OCI-M2 (cell line): ENCODE results near the gene UBR2.
"Not testable (repeated sequence)": the region's sequence is repeated elsewhere in the genome, so short reads cannot be mapped to it uniquely, and the experiment has no call there.

ENCODE experiments used
- DNase-seq: peaks from one replicate; lab custom pipeline; 2025; ENCODE audit not compliant: unreplicated experiment; lab: John Stamatoyannopoulos, UW

Gene UBR2

DNA sequence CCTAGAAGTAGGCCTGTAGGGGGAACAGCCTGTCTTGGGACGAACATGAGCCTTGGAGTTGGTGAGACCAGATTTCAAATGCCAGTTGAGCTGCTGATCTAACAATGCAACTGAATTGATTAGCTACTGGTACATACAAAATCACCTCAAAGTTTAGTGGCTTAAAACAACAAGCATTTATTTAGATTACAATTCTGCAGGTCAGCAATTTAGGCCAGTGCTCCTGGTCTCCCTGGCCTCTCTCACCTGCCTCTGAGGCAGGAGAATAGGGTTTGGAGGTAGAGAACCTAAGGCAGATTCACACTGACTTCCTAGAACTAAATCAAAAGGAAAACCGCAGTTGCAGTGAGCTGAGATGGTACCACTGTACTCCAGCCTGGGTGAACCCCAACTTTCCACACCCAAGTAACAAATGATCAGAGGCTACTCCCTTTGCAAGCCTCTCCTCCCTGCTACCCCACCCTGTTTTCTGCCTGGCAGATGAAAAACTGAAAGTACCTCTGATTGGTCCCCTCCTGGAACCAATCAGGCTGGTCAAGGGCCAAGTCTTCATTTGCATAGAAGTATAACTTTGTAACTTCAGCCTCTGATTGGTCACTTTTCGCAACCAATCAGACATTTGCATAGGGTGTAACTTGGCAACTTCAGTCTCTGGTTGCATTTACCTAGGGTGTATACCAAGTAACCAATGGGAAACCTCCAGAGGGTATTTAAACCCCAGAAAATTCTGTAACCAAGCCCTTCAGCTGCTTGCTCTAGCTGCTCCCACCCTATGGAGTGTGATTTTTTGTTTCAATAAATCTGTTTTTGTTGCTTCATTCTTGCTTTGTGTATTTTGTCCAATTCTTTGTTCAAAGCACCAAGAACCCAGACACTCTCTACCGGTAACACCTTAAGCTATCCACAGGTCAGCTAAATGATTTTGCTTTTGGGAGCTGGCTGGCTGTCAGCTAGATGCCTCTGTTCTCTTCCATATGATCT lies 8.1 kb upstream of the UBR2 start:
- no peak for DNase-seq

DNA sequence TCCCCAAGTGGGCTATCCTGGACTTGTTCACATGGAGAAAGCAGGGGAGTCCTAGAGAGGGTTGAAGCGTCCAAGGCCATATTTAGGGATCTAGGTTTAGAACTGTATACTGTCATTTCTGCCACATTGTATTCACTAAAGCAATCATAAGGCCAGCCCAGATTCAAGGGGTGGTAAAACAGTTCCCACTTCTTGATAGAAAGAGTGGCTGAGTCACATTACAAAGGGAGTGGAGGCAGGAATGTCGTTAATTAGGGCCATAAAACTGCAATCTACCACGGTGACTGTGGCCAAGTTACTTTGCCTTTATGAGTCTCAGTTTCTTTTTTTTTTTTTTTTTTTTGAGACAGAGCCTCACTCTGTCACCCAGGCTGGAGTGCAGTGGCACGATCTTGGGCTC lies 7.4 kb upstream of the UBR2 start:
- no peak for DNase-seq

DNA sequence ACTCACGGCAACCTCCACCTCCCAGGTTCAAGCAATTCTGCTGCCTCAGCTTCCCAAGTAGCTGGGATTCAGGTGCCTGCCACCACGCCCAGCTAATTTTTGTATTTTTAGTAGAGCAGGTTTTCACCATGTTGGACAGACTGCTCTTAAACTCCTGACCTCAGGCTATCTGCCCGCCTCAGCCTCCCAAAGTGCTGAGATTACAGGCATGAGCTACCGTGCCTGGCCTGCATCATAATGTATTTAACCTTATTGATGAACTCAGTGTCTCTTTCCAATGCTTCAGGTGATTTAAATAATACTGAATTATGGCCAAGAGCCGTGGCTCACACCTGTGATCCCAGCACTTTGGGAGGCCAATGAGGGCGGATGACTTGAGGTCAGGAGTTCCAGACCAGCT lies 4.6 kb upstream of the UBR2 start:
- DNase-seq = not testable (repeated sequence)

DNA sequence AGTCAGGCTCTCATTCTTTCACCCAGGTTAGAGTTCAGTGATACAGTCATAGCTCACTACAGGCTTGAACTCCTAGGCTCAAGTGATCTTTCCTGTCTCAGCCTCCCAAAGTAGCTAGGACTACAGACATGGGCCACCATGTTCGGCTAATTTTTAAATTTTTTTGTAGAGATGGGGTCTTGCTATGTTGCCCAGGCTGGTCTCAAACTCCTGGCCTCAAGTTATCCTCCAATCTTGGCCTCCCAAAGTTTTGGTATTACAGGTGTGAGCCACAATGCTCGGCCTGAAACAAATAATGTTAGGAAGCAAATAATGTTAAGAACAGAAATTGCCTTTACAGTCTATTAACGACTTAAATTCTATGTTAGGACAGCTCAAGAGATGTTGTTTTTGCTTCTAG lies 1.8 kb upstream of the UBR2 start:
- no peak for DNase-seq

DNA sequence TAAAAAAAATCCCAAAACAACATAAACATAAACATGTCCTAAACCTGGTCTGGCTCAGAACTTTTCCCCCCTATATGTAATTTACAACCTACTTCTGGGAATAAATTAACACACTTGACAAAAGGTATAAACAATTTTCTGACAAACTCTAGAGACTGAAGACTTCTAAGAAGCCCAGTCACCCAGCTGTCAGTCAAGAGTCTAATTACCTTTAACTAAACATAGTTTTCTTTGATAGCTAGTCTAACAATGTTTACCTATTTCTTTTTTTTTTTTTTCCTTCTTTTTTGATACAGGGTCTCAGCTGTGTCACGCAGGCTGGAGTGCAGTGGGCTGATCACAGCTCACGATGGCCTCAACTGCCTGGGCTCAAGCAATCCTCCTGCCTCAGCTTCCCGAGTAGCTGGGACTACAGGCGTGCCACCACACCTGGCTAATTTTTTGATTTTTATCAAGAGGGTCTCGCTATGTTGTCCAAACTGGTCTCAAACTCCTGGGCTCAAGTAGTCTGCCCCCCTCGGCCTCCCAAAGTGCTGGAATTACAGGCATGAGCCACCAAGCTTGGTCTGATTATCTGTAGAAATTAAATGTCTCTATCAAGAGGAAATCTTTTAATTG lies 932 bp upstream of the UBR2 start:
- no peak for DNase-seq

DNA sequence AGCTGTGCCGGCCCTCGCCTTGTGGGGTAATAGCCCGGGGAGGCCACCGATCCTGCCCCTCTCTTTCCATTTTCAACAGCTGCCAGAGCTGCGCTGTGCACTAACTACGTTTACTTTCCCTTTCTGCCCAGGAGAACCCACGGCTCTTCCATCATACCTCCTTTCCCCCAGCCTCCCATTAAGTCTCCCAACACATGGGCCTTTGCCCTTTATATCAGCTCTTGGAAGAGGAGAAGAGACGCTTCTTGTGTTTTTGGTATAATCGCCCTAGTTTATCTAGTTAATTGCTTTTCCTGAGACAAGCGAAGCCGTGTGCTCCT lies 637 bp downstream of the UBR2 start:
- no peak for DNase-seq

DNA sequence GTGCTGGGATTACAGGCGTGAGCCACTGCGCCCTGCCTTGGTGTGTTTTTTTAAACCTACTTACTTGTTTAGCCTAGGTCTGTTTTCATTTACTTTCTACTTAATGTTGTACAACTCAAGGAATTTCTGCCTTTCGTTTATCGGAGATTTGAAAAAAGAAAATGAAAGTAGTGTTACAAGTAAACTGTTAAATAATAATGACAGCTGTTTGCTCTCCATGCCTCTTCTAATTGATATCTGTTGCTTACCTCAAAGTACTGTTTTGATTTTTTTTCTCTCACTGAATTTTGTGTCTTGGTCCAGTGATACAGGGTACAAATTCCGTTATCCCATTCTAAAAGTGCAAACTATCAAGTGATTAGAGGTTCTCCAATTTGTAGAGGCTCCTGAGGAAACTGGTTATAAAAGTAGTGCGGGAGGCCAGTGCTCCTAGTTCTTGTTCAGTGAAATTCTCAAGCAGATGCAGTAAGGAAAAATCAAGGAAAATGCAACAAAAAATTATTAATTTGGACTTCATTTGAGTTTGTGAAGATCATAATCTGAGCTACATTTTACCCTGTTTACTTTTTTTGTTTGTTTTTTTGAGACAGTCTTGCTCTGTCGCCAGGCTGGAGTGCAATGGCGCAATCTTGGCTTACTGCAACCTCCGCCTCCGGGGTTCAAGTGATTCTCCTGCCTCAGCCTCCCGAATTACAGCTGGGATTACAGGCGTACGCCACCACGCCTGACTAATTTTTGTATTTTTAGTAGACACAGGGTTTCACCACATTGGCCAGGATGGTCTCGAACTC lies 2.2 kb downstream of the UBR2 start:
- DNase-seq = no peak

DNA sequence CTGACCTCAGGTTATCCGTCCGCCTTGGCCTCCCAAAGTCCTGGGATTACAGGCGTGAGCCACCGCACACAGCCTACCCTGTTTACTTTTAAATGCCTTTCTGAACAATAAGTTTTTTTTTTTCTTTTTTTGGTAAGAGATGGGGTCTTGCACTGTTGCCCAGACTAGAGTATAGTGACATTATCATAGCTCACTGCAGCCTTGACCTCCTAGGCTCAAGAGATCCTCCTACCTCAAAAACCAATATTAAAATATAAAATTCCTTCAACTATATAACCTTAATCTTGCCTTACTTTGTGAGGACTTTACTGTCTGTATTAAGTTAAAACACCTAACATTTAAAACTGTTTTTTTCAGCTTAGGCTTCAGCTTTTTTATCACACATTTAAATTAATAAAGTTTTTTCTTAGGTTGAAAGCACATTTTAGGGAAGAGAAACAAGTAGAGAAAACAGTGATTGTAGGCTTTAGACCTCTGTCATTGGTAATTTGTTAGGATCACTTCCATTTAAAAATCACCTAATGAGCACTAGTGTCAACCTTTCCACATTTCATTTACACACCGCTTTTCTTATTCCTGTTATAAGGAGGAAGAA lies 2.9 kb downstream of the UBR2 start:
- DNase-seq = no peak

DNA sequence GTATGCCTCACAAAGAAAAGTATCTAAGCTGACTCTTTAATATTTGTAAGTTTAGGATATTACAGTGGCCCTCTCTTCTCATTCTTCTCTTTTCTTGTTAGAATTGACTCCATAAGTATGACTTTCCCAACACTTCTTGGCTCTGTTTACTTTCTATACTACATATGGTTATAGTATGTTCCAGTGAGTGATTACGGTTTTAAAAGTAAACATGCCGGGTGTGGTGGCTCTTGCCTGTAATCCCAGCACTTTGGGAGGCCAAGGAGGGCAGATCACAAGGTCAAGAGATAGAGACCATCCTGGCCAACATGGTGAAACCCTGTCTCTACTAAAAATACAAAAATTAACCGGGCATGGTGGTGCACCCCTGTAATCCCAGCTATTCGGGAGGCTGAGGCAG lies 3.4 kb downstream of the UBR2 start:
- not testable (repeated sequence) for DNase-seq

DNA sequence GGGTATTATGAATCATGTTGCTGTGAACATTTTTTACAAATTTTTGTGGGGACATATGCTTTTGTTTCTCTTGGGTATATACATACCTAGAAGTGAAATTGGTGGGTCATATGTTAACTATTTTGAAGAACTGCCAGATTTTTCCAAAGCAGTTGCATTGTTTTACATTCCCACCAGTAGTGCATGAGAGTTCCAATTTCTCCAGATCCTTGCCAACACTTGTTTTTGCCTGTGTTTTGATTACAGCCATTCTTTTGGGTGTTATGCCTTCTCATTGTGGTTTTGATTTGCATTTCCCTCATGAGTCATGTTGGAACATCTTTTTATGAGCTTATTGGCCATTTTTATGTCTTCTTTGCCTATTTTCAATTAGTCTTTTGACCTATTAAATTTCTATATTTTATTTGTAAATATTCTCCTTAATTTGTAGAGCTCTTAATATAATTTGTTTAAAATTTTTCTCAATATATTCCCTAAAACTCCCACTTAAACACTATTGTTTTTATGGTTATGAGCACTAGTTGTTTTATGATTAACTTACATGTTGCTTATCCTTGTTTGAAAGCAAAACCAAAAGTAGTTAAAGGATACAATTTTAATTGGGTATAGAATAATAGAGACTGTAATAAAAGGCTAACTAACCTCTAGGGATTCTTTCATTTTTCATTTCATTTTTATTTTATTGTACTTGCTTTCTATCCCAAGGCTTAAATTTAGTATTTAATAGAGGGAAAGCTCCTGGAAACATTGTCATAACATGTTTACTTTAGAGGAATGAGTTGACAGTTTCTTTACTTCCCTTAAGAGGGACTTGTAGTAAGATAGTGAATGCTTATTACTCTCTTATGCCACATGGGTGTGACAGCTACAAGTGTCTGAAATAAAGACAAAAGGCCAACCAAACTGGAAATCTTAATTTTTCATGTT lies 5.5 kb downstream of the UBR2 start:
- DNase-seq = no peak

DNA sequence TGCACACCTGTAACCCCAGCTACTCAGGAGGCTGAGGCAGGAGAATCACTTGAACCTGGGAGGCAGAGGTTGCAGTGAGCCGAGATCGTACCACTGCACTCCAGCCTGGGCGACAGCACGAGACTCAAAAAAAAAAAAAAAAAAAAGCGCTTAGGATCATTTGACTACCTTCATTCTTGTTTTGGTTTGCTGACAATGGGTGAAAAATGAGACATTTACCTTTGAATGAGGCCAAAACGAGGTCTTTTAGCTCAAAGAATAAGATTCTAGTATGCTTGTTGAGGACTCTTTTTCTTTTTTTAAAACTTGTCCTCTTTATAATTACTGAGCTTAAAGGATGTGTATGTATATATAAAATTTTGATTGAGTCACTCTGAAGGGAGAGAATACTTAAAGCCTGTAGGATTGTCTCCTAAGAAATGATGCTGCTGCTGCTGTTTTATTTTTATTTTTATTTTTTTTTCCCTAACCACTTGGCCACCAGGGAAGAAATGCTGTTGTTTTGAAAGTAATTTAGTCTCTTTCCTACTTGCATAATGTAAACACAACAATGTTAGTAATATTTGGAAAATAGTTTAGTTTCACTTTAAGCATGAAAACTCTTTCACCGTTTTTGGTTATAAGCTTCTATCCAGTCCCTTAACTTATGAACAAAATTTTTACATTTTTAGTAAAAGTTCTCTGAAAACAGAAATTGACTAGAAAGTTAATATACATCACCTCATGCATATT lies 7.9 kb downstream of the UBR2 start:
- DNase-seq = no peak

DNA sequence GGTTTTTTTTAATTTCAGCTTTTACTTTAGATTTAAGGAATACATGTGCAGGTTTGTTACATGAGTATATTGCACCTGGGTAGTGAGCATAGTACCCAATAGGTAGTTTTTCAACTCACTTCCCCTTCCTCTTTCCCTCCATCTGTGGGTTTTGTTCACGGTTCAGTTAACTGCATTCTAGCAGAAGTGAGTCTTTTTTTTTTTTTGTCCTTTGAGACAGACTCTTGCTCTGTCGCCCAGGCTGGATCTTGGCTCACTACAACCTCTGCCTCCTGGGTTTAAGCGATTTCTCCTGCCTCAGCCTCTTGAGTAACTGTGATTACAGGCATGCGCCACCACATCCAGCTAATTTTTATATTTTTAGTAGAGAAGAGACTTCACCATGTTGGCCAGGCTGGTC lies 8.7 kb downstream of the UBR2 start:
- DNase-seq = no peak

DNA sequence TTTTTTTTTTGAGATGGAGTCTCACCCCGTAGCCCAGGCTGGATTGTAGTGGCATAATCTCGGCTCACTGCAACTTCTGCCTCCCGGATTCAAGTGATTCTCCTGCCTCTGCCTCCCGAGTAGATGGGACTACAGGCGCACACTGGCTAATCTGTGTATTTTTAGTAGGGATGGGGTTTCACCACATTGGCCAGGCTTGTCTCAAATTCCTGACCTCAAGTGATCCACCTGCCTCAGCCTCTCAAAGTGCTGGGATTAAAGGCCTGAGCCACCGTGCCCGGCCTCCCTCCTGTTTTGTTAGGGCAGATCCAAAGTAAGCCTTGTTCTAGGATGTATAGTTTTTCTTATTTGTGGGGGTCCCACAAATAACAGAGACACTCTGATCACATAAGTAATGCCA lies 12.7 kb downstream of the UBR2 start:
- DNase-seq = not testable (repeated sequence)

DNA sequence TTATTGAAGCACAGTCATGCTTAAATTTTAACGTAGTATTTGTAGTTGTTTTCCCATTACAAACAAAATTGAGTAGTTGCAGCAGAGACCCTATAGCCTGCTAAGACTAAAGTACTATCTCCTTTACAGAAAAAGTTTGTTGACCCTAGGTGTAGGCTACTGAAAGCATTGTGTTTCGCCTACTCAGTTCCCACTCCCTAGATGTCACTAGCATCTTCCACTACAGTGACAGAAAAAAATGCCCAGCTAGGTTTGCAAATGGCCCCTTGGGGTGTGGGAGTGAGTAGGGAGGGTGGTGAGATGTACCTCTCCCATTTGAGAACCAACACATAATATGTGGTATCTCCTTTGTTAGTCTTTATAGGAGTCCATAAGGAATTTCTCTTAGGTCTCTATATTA lies 34.5 kb downstream of the UBR2 start:
- no peak for DNase-seq

DNA sequence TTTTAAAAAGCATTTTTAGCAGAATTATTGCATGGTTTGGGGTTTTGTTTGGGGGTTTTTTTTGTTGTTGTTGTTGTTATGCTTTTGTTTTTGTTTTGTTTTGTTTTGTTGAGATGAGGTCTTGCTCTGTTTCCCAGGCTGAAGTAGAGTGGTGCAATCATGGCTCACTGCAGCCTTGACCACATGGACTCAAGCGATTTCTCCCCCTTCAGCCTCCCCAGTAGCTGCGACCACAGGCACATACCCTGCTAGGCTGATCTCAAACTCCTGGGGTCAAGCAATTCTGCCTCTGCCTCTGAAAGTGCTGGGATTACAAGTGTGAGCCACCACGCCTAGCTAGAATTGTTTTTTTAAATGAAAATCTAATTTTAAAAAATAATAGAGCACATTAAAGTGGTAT lies 35.7 kb downstream of the UBR2 start:
- DNase-seq = no peak

DNA sequence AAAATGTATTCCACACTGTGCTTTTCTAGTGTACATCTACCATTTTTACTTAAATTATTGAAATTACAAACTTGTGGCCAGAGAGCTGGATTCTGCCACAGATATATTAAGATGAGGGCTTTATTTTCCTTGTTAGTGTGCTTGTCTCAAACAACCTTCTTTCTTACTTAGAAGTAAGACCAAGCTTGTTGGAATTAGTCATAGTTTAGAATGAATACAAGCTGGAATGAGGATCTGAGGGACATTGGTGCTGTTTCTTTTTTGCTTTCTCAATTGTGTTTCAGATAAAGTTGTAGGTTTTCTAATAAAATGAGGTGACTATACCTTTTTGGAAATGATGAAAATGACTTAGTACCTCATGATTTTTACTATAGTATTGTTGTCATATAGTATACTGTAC lies 40.3 kb downstream of the UBR2 start:
- no peak for DNase-seq

DNA sequence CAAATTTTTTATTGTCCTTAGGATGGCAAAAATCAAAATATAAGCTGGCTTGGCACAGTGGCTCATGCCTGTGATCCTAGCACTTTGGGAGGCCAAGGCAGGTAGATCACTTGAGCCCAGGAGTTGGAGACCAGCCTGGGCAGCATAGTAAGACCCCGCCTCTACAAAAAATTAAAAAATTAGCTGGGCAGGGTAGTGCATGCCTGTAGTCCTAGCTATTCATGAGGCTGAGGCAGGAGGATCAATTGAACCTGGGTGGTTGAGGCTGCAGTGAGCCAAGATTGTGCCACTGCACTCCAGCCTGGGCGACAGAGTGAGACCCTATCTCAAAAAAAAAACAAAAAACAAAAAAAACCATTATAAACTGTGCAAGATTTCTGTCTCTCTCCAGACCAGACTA lies 40.9 kb downstream of the UBR2 start:
- not testable (repeated sequence) for DNase-seq

DNA sequence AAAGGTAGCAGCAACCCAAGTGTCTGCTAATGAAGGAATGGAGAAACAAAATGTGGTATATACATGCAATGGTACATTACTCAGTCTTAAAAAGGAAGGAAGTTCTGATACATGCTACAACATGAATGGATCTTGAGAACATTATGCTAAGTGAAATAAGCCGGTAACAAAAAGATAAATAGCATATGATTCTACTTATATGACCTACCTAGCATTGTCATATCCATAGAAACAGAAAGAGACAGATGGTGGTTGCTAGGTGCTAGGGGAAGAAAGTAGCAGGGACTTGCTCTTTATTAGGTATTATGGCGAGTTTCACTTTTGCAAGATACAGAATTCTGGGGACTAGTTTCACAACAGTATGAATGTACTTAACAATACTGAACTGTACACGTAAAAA lies 46.6 kb downstream of the UBR2 start:
- no peak for DNase-seq

DNA sequence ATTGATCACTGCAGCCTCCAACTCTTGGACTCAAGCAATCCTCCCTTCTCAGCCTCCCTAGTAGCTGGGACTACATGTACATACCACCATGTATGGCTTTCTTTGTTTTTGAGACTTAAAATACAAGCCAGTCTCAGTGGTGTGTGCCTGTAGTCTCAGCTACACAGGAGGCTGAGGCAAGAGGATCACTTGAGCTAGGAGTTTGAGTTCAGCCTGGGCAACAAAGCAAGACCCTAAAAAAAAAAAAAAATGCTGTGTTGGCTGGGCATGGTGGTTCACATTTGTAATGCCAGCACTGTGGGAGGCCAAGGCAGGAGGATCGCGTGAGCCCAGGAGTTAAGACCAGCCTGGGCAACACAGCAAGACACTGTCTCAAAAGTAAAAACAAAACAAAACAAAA lies 51.7 kb downstream of the UBR2 start:
- DNase-seq = no peak

DNA sequence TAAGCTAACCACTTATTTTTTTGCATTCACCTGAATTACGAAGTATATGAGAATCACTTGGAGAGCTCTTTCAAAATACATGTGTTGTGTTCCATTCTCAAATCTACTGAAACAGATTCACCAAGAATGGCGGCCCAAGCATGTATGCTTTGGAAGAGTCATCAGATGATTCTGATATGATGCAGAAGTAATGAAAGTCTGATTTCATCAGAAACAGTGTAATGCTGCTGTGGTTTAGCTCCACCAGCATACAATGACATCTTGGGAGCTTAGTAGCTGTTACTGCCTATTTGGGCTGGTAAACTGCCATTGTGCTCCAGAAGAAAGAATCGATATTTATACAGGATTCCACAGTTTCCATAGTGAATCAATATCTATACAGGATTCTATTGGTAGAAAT lies 52.9 kb downstream of the UBR2 start:
- DNase-seq = no peak
